ENCODE results near the gene SESN1.

- TF ChIP-seq CTCF (IDR thresholded peaks at IDR 0.05), result no peak
- TF ChIP-seq POLR2A (IDR thresholded peaks at IDR 0.05), result no peak
Measured at GRCh38 chr6:109117346-109118035, 22.8 kb upstream of the SESN1 start.
